Esophagus muscularis mucosa (tissue), 3 donors: Measurements from ENCODE around the gene XPO6.

ENCODE experiments used
- CTCF ChIP-seq, 3 experiments: fragments of 200-600 bp in 2 of 3; fragments of 450-650 bp in 1 of 3; sonication (generic) in 2 of 3; IDR thresholded peaks; one replicate each; pipeline ENCODE4 v1.5.1; 2017 to 2019; ENCODE audit warnings: antibody characterized with exemption in 3 of 3, mild to moderate bottlenecking in 2 of 3, moderate library complexity in 1 of 3
- POLR2AphosphoS5 ChIP-seq, 2 donors: sonication (generic); formaldehyde crosslinking; IDR thresholded peaks; one replicate each; pipeline ENCODE4 v1.6.1; 2017; ENCODE audit warnings: antibody characterized with exemption in 2 of 2

- no peak for TF ChIP-seq CTCF (IDR thresholded peaks at IDR 0.05)
- no peak for TF ChIP-seq POLR2AphosphoS5 (IDR thresholded peaks at IDR 0.05)
Observed at GRCh38 chr16:28062261-28062846, 149.4 kb downstream of the XPO6 start.
